Activated naive CD4-positive, alpha-beta T cell treated with anti-CD3 and anti-CD28 coated beads, Interleukin-2, amount 50 U/mL, for 24 hours (primary cell): ENCODE data around the gene ATG9A.

Experiments
- H3K27ac Mint-ChIP-seq: one replicate; pipeline ENCODE4 v1.8.0; 2021; ENCODE audit warnings: mild to moderate bottlenecking, mixed read lengths
- H3K27me3 Mint-ChIP-seq: one replicate; pipeline ENCODE4 v1.8.0; 2021; ENCODE audit warnings: mixed read lengths
- H3K36me3 Mint-ChIP-seq: one replicate; pipeline ENCODE4 v1.8.0; 2021; ENCODE audit warnings: mixed read lengths
- H3K4me1 Mint-ChIP-seq: one replicate; pipeline ENCODE4 v1.8.0; 2021; ENCODE audit warnings: mixed read lengths
- H3K4me3 Mint-ChIP-seq: one replicate; pipeline ENCODE4 v1.8.0; 2021; ENCODE audit warnings: mild to moderate bottlenecking, mixed read lengths
- H3K9me3 Mint-ChIP-seq: one replicate; pipeline ENCODE4 v1.8.0; 2021; ENCODE audit warnings: mixed read lengths

Gene ATG9A

GRCh38 chr2:219245148-219245898, 15.9 kb upstream of the ATG9A start, which contains the start of the genes GLB1L and STK16:
TSS of gene GLB1L (minus strand) at chr2:219245444. CDS start at chr2:219243573, 1,871 bp downstream.
TSS of gene STK16 (plus strand) at chr2:219245479. CDS start at chr2:219246000, 521 bp downstream.
- peaks cover 65% of the 10 kb centered on the region for H3K4me1 Mint-ChIP-seq
- peak within 1 kb of the TSS; percentile 98 for H3K4me3 Mint-ChIP-seq

GRCh38 chr2:219244789-219245147, 15.3 kb upstream of the ATG9A start:
- Mint-ChIP-seq H3K4me1 (peaks cover 59% of the 10 kb centered on the region), H3K27ac (peak overlapping the region; percentile 97), H3K36me3 (peaks cover 4% of the 10 kb centered on the region), H3K9me3 (no peaks in the 10 kb centered on the region), H3K4me3 (peak overlapping the region; percentile 98), H3K27me3 (no peaks in the 10 kb centered on the region)

More at GRCh38 chr2:219245148-219245898, 15.9 kb upstream of the ATG9A start, which contains the start of the genes GLB1L and STK16:
- Mint-ChIP-seq H3K27ac (peak within 1 kb of the TSS; percentile 97), H3K36me3 (peaks cover 7% of the 10 kb centered on the region), H3K27me3 (no peaks in the 10 kb centered on the region), H3K9me3 (no peaks in the 10 kb centered on the region)

GRCh38 chr2:219243291-219243761, 13.9 kb upstream of the ATG9A start:
- Mint-ChIP-seq H3K27me3 (no peaks in the 10 kb centered on the region), H3K4me1 (peaks cover 45% of the 10 kb centered on the region), H3K9me3 (no peaks in the 10 kb centered on the region), H3K4me3 (peak overlapping the region; percentile 55), H3K36me3 (no peaks in the 10 kb centered on the region), H3K27ac (no peak overlapping the region)

- Mint-ChIP-seq H3K27ac (no peak overlapping the region), H3K4me3 (no peak overlapping the region), H3K27me3 (no peaks in the 10 kb centered on the region), H3K36me3 (peaks cover 20% of the 10 kb centered on the region), H3K4me1 (peaks cover 40% of the 10 kb centered on the region), H3K9me3 (no peaks in the 10 kb centered on the region)
These were observed 4.9 kb upstream of the ATG9A start for GRCh38 chr2:219234331-219234730.

GRCh38 chr2:219230059-219230540, 664 bp upstream of the ATG9A start:
- H3K9me3 Mint-ChIP-seq: no peaks in the 10 kb centered on the region
- peaks cover 16% of the 10 kb centered on the region for H3K36me3 Mint-ChIP-seq
- peak overlapping the region; percentile 100 for H3K27ac Mint-ChIP-seq
- H3K4me1 Mint-ChIP-seq: peaks cover 63% of the 10 kb centered on the region
- H3K27me3 Mint-ChIP-seq: no peaks in the 10 kb centered on the region
- H3K4me3 Mint-ChIP-seq: peak overlapping the region; percentile 100

GRCh38 chr2:219228911-219229304, 528 bp downstream of the ATG9A start:
- Mint-ChIP-seq H3K4me1 (peaks cover 57% of the 10 kb centered on the region), H3K27ac (no peak overlapping the region), H3K9me3 (no peaks in the 10 kb centered on the region), H3K27me3 (no peaks in the 10 kb centered on the region), H3K36me3 (peaks cover 14% of the 10 kb centered on the region), H3K4me3 (peak overlapping the region; percentile 84)

- Mint-ChIP-seq H3K27ac (no peak overlapping the region), H3K36me3 (peaks cover 12% of the 10 kb centered on the region), H3K4me3 (peak overlapping the region; percentile 84), H3K27me3 (no peaks in the 10 kb centered on the region), H3K4me1 (peaks cover 51% of the 10 kb centered on the region), H3K9me3 (no peaks in the 10 kb centered on the region)
These were observed 1.2 kb downstream of the ATG9A start for GRCh38 chr2:219228041-219228910.

- H3K27ac Mint-ChIP-seq: no peak overlapping the region
- H3K9me3 Mint-ChIP-seq: no peaks in the 10 kb centered on the region
- H3K4me3 Mint-ChIP-seq: no peak overlapping the region
- H3K4me1 Mint-ChIP-seq: peaks cover 28% of the 10 kb centered on the region
- peaks cover 13% of the 10 kb centered on the region for H3K36me3 Mint-ChIP-seq
- H3K27me3 Mint-ChIP-seq: no peaks in the 10 kb centered on the region
These were observed 4.1 kb downstream of the ATG9A start for GRCh38 chr2:219225350-219225749.

- no peak overlapping the region for H3K27ac Mint-ChIP-seq
- H3K4me1 Mint-ChIP-seq: peaks cover 26% of the 10 kb centered on the region
- no peak overlapping the region for H3K4me3 Mint-ChIP-seq
- H3K9me3 Mint-ChIP-seq: no peaks in the 10 kb centered on the region
- H3K36me3 Mint-ChIP-seq: peaks cover 15% of the 10 kb centered on the region
- H3K27me3 Mint-ChIP-seq: no peaks in the 10 kb centered on the region
These were observed 5.4 kb downstream of the ATG9A start for GRCh38 chr2:219223831-219224610.

- Mint-ChIP-seq H3K36me3 (peaks cover 15% of the 10 kb centered on the region), H3K4me1 (peaks cover 19% of the 10 kb centered on the region), H3K9me3 (no peaks in the 10 kb centered on the region), H3K27ac (no peak overlapping the region), H3K4me3 (no peak overlapping the region), H3K27me3 (no peaks in the 10 kb centered on the region)
These were observed 7.4 kb downstream of the ATG9A start for GRCh38 chr2:219221957-219222518.

GRCh38 chr2:219220652-219221402, 8.6 kb downstream of the ATG9A start:
- no peak overlapping the region for H3K27ac Mint-ChIP-seq
- peaks cover 17% of the 10 kb centered on the region for H3K4me1 Mint-ChIP-seq
- no peak overlapping the region for H3K4me3 Mint-ChIP-seq
- H3K36me3 Mint-ChIP-seq: peaks cover 11% of the 10 kb centered on the region
- no peaks in the 10 kb centered on the region for H3K27me3 Mint-ChIP-seq
- H3K9me3 Mint-ChIP-seq: no peaks in the 10 kb centered on the region

- H3K27ac Mint-ChIP-seq: no peak overlapping the region
- H3K27me3 Mint-ChIP-seq: no peaks in the 10 kb centered on the region
- H3K36me3 Mint-ChIP-seq: peaks cover 10% of the 10 kb centered on the region
- peak overlapping the region; percentile 79 for H3K4me3 Mint-ChIP-seq
- no peaks in the 10 kb centered on the region for H3K9me3 Mint-ChIP-seq
- peaks cover 17% of the 10 kb centered on the region for H3K4me1 Mint-ChIP-seq
These were observed 9.5 kb downstream of the ATG9A start for GRCh38 chr2:219219784-219220532.

- Mint-ChIP-seq H3K9me3 (no peaks in the 10 kb centered on the region), H3K27me3 (no peaks in the 10 kb centered on the region), H3K27ac (peak within 1 kb of the TSS; percentile 52), H3K36me3 (peaks cover 7% of the 10 kb centered on the region), H3K4me3 (peak within 1 kb of the TSS; percentile 79), H3K4me1 (peaks cover 17% of the 10 kb centered on the region)
These were observed 10.4 kb downstream of the ATG9A start, which contains the start of gene ABCB6 for GRCh38 chr2:219218732-219219701. TSS of gene ABCB6 (minus strand) at chr2:219218958. CDS start at chr2:219218673, 285 bp downstream.
